HepG2 (cell line): ENCODE data around the gene TMEM240. TPM values are rescaled to one million over a fixed set of nuclear protein-coding genes. Genes with fewer than 3 reads are reported as not detected.

ENCODE experiments used
- ATAC-seq: fragments of 200-7000 bp; cut with Tn5 transposase; 3 replicates; pipeline ENCODE4 v1.9.1; 2020; ENCODE audit warnings: mild to moderate bottlenecking, moderate library complexity
- BruUV-seq: library from RNA; stranded (reverse); fragments of 400-500 nt; replicated peaks from 2 replicates; lab custom pipeline; 2021; lab: Mats Ljungman, UMichigan
- CTCF ChIA-PET: fragments of 300-600 bp; formaldehyde crosslinking; extraction: SDS; loops from one replicate; lab custom pipeline; 2021; ENCODE audit warnings: low total read pairs, inconsistent platforms, low intra/inter-chr PET ratio; lab: Yijun Ruan, JAX
- POLR2A ChIA-PET: fragments of 350-600 bp; sonication (Branson Sonifier 250); formaldehyde crosslinking; loops from one replicate; lab custom pipeline; 2020; ENCODE audit warnings: antibody characterized with exemption, inconsistent platforms; lab: Yijun Ruan, JAX
- DNase-seq: peaks from one replicate; pipeline ENCODE4 v3.0.0-alpha.2; 2015; ENCODE audit warnings: low spot score
- FAIRE-seq: peaks from 3 replicates; lab custom pipeline; 2011; peaks lifted over from hg19 to GRCh38; lab: Jason Lieb, UNC
- H2AFZ ChIP-seq: one replicate; pipeline ENCODE4 v1.6.1; 2011; ENCODE audit warnings: low read length, inconsistent platforms
- H3K27ac ChIP-seq: fragments of 300-600 bp; 3 replicates; pipeline ENCODE4 v1.8.0; 2011; ENCODE audit warnings: mixed run types, mild to moderate bottlenecking, mixed read lengths, low read length, inconsistent platforms; ENCODE audit not compliant: insufficient read depth; ENCODE audit errors: extremely low read length
- H3K27me3 ChIP-seq, 2 experiments: fragments of 200-600 bp in 1 of 2; 2 replicates in 1 of 2; 3 replicates in 1 of 2; pipeline versions ENCODE4 v1.6.0 to v1.8.0; 2011; ENCODE audit warnings: low read length in 2 of 2, mild to moderate bottlenecking in 2 of 2, moderate library complexity in 2 of 2, inconsistent platforms in 1 of 2; ENCODE audit not compliant: insufficient read depth in 2 of 2, control insufficient read depth in 1 of 2
- H3K36me3 ChIP-seq, 2 experiments: fragments of 200-600 bp in 1 of 2; replicated peaks in 1 of 2; 2 replicates in 1 of 2; 3 replicates in 1 of 2; pipeline versions ENCODE4 v1.5.1 to v1.8.0; 2011; ENCODE audit warnings: low read length in 2 of 2, inconsistent platforms in 1 of 2; ENCODE audit not compliant: insufficient read depth in 2 of 2, control insufficient read depth in 1 of 2
- H3K4me1 ChIP-seq: 2 replicates; pipeline ENCODE4 v1.5.1; 2012; ENCODE audit warnings: low read length, inconsistent platforms; ENCODE audit not compliant: insufficient read depth
- H3K4me2 ChIP-seq: 2 replicates; pipeline ENCODE4 v1.6.0; 2011; ENCODE audit warnings: low read depth, low read length, inconsistent platforms
- H3K4me3 ChIP-seq, 3 experiments: fragments of 200-600 bp in 1 of 3; sonication (generic), shearing (Covaris generic) in 1 of 3; replicated peaks in 1 of 3; 2 replicates each; pipeline ENCODE4 v1.5.1; 2011 to 2016; ENCODE audit warnings: low read length in 3 of 3, inconsistent platforms in 2 of 3, low read depth in 2 of 3, mild to moderate bottlenecking in 2 of 3, control low read depth in 1 of 3, mixed read lengths in 1 of 3; ENCODE audit not compliant: insufficient read depth in 1 of 3
- H3K79me2 ChIP-seq: one replicate; pipeline ENCODE4 v1.6.1; 2011; ENCODE audit warnings: low read length, inconsistent platforms; ENCODE audit not compliant: insufficient read depth
- H3K9ac ChIP-seq: 2 replicates; pipeline ENCODE4 v1.6.0; 2011; ENCODE audit warnings: mild to moderate bottlenecking, low read depth, low read length, inconsistent platforms; ENCODE audit not compliant: insufficient read depth
- H3K9me3 ChIP-seq: 2 replicates; pipeline ENCODE4 v1.5.1; 2012; ENCODE audit warnings: mild to moderate bottlenecking, low read length
- H4K20me1 ChIP-seq: 2 replicates; pipeline ENCODE4 v1.6.0; 2011; ENCODE audit warnings: inconsistent platforms, mild to moderate bottlenecking, low read length, moderate library complexity; ENCODE audit not compliant: insufficient read depth
- AGO2 ChIP-seq: fragments of 200-400 bp; formaldehyde crosslinking; optimal IDR thresholded peaks from 2 replicates; pipeline ENCODE3; 2017; ENCODE audit warnings: mild to moderate bottlenecking, low read depth, low read length, moderate library complexity
- HMGXB3 ChIP-seq: sonication (generic); formaldehyde crosslinking; IDR thresholded peaks from 2 replicates; pipeline ENCODE4 v1.4.0; 2020; ENCODE audit warnings: missing genetic modification reagents, borderline replicate concordance
- HNRNPLL ChIP-seq: fragments of 200-400 bp; formaldehyde crosslinking; IDR thresholded peaks from 2 replicates; pipeline ENCODE4 v1.6.1; 2017; ENCODE audit warnings: mild to moderate bottlenecking, low read depth, low read length; ENCODE audit not compliant: poor library complexity, severe bottlenecking
- WGBS: methylation state at CpG from one replicate; pipeline ENCODE4 v1.1.6; 2017; ENCODE audit warnings: low lambda C conversion rate; 5-methylcytosine and 5-hydroxymethylcytosine counted together
- in situ Hi-C: cut with HindIII; loops from 2 replicates; pipeline ENCODE4 v1.10.0; 2017; ENCODE audit warnings: low pct_unique_long_range_greater_than_20kb; ENCODE audit not compliant: extremely low pct_ligation_motif_present
- intact Hi-C: fragments of 100-400 bp; cut with micrococcal nuclease; formaldehyde crosslinking; loops from one replicate; pipeline ENCODE4 v1.10.0; 2022; ENCODE audit not compliant: unreplicated experiment
- polyA plus RNA-seq, 8 experiments: library from polyadenylated mRNA; depleted of rRNA in 3 of 8; stranded (reverse) in 7 of 8; unstranded in 1 of 8; fragments of >200 nt; fragmentation: Illumina TruSeq in 4 of 8; extraction: Trizol in 4 of 8; gene quantifications; 2 replicates each; pipeline versions ENCODE4 v1.2.1 to v1.2.3, GENCODE V29; 2011 to 2016; ENCODE audit warnings: low read depth in 4 of 8, missing spikeins in 1 of 8, mixed read lengths in 1 of 8; ENCODE audit not compliant: insufficient read depth in 1 of 8
- total RNA-seq, 5 experiments: library from RNA; depleted of rRNA; stranded (reverse); fragments of >200 nt; fragmentation: Illumina TruSeq; extraction: Trizol; gene quantifications; 2 replicates each; pipeline ENCODE4 v1.2.3, GENCODE V29; 2016; ENCODE audit warnings: low read depth in 1 of 5

Gene TMEM240
- total and polyA plus RNA-seq, 2 of the 13 experiments (the other 11 are each of a cell fraction or from before 2014, with no cell fraction given): 0.17 TPM; not detected in 1

- in situ Hi-C loops: no loop called here
- CTCF ChIA-PET: no interaction called here
Observed at GRCh38 chr1:1541956-1542765, 1.7 kb upstream of the TMEM240 start.

More at GRCh38 chr1:1541956-1542765, 1.7 kb upstream of the TMEM240 start:
- POLR2A ChIA-PET: no interaction called here
- FAIRE-seq: no peak
- no peak overlapping the region for H3K4me3 ChIP-seq
- H3K79me2 ChIP-seq: no peaks in the 10 kb centered on the region
- no peaks in the 10 kb centered on the region for H4K20me1 ChIP-seq
- H3K27ac ChIP-seq: no peak overlapping the region
- peaks cover 5 to 14% of the 10 kb centered on the region in 2 experiments; a peak in 4 of 5 replicates for H3K36me3 ChIP-seq
- no peak for DNase-seq
- H3K27me3 ChIP-seq: no peaks in the 10 kb centered on the region
- peak; percentile 33 for TF ChIP-seq AGO2
- peak; percentile 29 for TF ChIP-seq HNRNPLL
- no peak for TF ChIP-seq HMGXB3 (CRISPR knock-in tag)
- H3K9me3 ChIP-seq: no peaks in the 10 kb centered on the region
- H3K9ac ChIP-seq: no peak overlapping the region
- BruUV-seq: no TSS peak
- intact Hi-C loops: no loop called here
- H3K4me2 ChIP-seq: no peak overlapping the region
- ATAC-seq: no peak
- WGBS: 96% methylated on average over 36 of the region's 37 CpGs
- H2AFZ ChIP-seq: no peak overlapping the region
- H3K4me1 ChIP-seq: no peaks in the 10 kb centered on the region
